Subcutaneous abdominal adipose tissue (tissue), 5 donors: Measurements from ENCODE around the gene COMMD1.

Experiments
- H3K27ac ChIP-seq: one replicate; pipeline ENCODE4 v1.7.0; 2013; ENCODE audit warnings: low read depth, mild to moderate bottlenecking, inconsistent platforms, low read length, moderate library complexity
- H3K27me3 ChIP-seq, 5 donors: one replicate each; pipeline ENCODE4 v1.7.0; 2013; ENCODE audit warnings: low read length in 5 of 5, inconsistent platforms in 1 of 5; ENCODE audit not compliant: control insufficient read depth in 5 of 5, insufficient read depth in 4 of 5
- H3K36me3 ChIP-seq, 5 donors: one replicate each; pipeline ENCODE4 v1.7.0; 2013; ENCODE audit warnings: low read length in 5 of 5; ENCODE audit not compliant: control insufficient read depth in 5 of 5, insufficient read depth in 5 of 5
- H3K4me1 ChIP-seq, 5 donors: one replicate each; pipeline ENCODE4 v1.7.0; 2013; ENCODE audit warnings: low read length in 5 of 5, mild to moderate bottlenecking in 3 of 5, moderate library complexity in 1 of 5; ENCODE audit not compliant: control insufficient read depth in 5 of 5, insufficient read depth in 5 of 5
- H3K4me3 ChIP-seq, 5 donors: one replicate each; pipeline ENCODE4 v1.7.0; 2013; ENCODE audit warnings: low read length in 5 of 5, low read depth in 1 of 5
- H3K9ac ChIP-seq, 5 donors: one replicate each; pipeline ENCODE4 v1.7.0; 2013; ENCODE audit warnings: low read length in 5 of 5, mild to moderate bottlenecking in 4 of 5, moderate library complexity in 3 of 5
- H3K9me3 ChIP-seq, 5 donors: one replicate each; pipeline ENCODE4 v1.7.0; 2013; ENCODE audit warnings: low read length in 5 of 5; ENCODE audit not compliant: control insufficient read depth in 5 of 5
- donor health status: healthy.
- donor health status: healthy.
- donor health status: healthy.
- donor health status: healthy.
- donor health status: healthy.

The COMMD1 gene

GRCh38 chr2:62089658-62090057 lies 184.2 kb downstream of the COMMD1 start:
- H3K27me3 ChIP-seq: no peaks in the 10 kb centered on the region
- H3K9ac ChIP-seq: peak overlapping the region in 1 of 5 donors; percentile 15
- peaks cover 0 to 9% (median 0%) of the 10 kb centered on the region in 5 donors for H3K4me1 ChIP-seq
- no peaks in the 10 kb centered on the region for H3K36me3 ChIP-seq
- H3K4me3 ChIP-seq: no peak overlapping the region
- no peaks in the 10 kb centered on the region for H3K9me3 ChIP-seq
- no peak overlapping the region for H3K27ac ChIP-seq

GRCh38 chr2:62091471-62091870 lies 186.0 kb downstream of the COMMD1 start:
- Histone ChIP-seq H3K4me1 (peaks cover 0 to 9% (median 0%) of the 10 kb centered on the region in 5 donors), H3K9ac (no peak overlapping the region), H3K27ac (no peak overlapping the region), H3K36me3 (no peaks in the 10 kb centered on the region), H3K27me3 (no peaks in the 10 kb centered on the region), H3K9me3 (no peaks in the 10 kb centered on the region), H3K4me3 (no peak overlapping the region)

GRCh38 chr2:62099050-62099449 lies 193.6 kb downstream of the COMMD1 start:
- no peaks in the 10 kb centered on the region for H3K27me3 ChIP-seq
- H3K9me3 ChIP-seq: no peaks in the 10 kb centered on the region
- peaks cover 0 to 1% (median 0%) of the 10 kb centered on the region in 5 donors for H3K4me1 ChIP-seq
- H3K9ac ChIP-seq: no peak overlapping the region
- no peak overlapping the region for H3K27ac ChIP-seq
- H3K36me3 ChIP-seq: no peaks in the 10 kb centered on the region
- no peak overlapping the region for H3K4me3 ChIP-seq

GRCh38 chr2:62099523-62100175 lies 194.2 kb downstream of the COMMD1 start:
- H3K27ac ChIP-seq: no peak overlapping the region
- H3K9me3 ChIP-seq: no peaks in the 10 kb centered on the region
- no peaks in the 10 kb centered on the region for H3K27me3 ChIP-seq
- no peak overlapping the region for H3K4me3 ChIP-seq
- H3K9ac ChIP-seq: no peak overlapping the region
- peaks cover 0 to 1% (median 0%) of the 10 kb centered on the region in 5 donors for H3K4me1 ChIP-seq
- no peaks in the 10 kb centered on the region for H3K36me3 ChIP-seq

GRCh38 chr2:62101886-62102285 lies 196.4 kb downstream of the COMMD1 start:
- H3K9me3 ChIP-seq: no peaks in the 10 kb centered on the region
- no peak overlapping the region for H3K9ac ChIP-seq
- H3K27me3 ChIP-seq: no peaks in the 10 kb centered on the region
- peaks cover 0 to 1% (median 0%) of the 10 kb centered on the region in 5 donors for H3K4me1 ChIP-seq
- no peak overlapping the region for H3K27ac ChIP-seq
- H3K4me3 ChIP-seq: no peak overlapping the region
- H3K36me3 ChIP-seq: no peaks in the 10 kb centered on the region

- no peak overlapping the region for H3K9ac ChIP-seq
- H3K36me3 ChIP-seq: no peaks in the 10 kb centered on the region
- H3K9me3 ChIP-seq: no peaks in the 10 kb centered on the region
- H3K27me3 ChIP-seq: no peaks in the 10 kb centered on the region
- peaks cover 0 to 1% (median 0%) of the 10 kb centered on the region in 5 donors for H3K4me1 ChIP-seq
- no peak overlapping the region for H3K27ac ChIP-seq
- no peak overlapping the region for H3K4me3 ChIP-seq
Measured at GRCh38 chr2:62102402-62102920, 197.0 kb downstream of the COMMD1 start.

- H3K9me3 ChIP-seq: no peaks in the 10 kb centered on the region
- H3K27me3 ChIP-seq: no peaks in the 10 kb centered on the region
- no peaks in the 10 kb centered on the region for H3K36me3 ChIP-seq
- no peak overlapping the region for H3K4me3 ChIP-seq
- no peak overlapping the region for H3K9ac ChIP-seq
- peaks cover 3 to 12% (median 10%) of the 10 kb centered on the region in 5 donors for H3K4me1 ChIP-seq
- no peak overlapping the region for H3K27ac ChIP-seq
Measured at GRCh38 chr2:62109554-62109953, 204.1 kb downstream of the COMMD1 start.

- Histone ChIP-seq H3K4me1 (peaks cover 3 to 19% (median 10%) of the 10 kb centered on the region in 5 donors), H3K36me3 (no peaks in the 10 kb centered on the region), H3K27ac (no peak overlapping the region), H3K9ac (no peak overlapping the region), H3K4me3 (no peak overlapping the region), H3K9me3 (no peaks in the 10 kb centered on the region), H3K27me3 (no peaks in the 10 kb centered on the region)
Measured at GRCh38 chr2:62110415-62111025, 205.0 kb downstream of the COMMD1 start.

- no peaks in the 10 kb centered on the region for H3K36me3 ChIP-seq
- no peaks in the 10 kb centered on the region for H3K9me3 ChIP-seq
- peak overlapping the region in 1 of 5 donors; percentile 2 for H3K9ac ChIP-seq
- H3K27ac ChIP-seq: peak overlapping the region; percentile 24
- H3K4me1 ChIP-seq: peaks cover 3 to 22% (median 10%) of the 10 kb centered on the region in 5 donors
- H3K27me3 ChIP-seq: no peaks in the 10 kb centered on the region
- no peak overlapping the region for H3K4me3 ChIP-seq
Measured at GRCh38 chr2:62112179-62112578, 206.7 kb downstream of the COMMD1 start.

GRCh38 chr2:62114564-62114963 lies 209.1 kb downstream of the COMMD1 start:
- no peak overlapping the region for H3K4me3 ChIP-seq
- no peaks in the 10 kb centered on the region for H3K9me3 ChIP-seq
- H3K27me3 ChIP-seq: no peaks in the 10 kb centered on the region

More at GRCh38 chr2:62114564-62114963, 209.1 kb downstream of the COMMD1 start:
- Histone ChIP-seq H3K4me1 (peaks cover 3 to 36% (median 11%) of the 10 kb centered on the region in 5 donors), H3K27ac (no peak overlapping the region), H3K36me3 (no peaks in the 10 kb centered on the region), H3K9ac (no peak overlapping the region)
